ENCODE results near the gene SSBP2.

- TF ChIP-seq CTCF (conservative IDR thresholded peaks at IDR 0.05 in 1 of 2, IDR thresholded peaks at IDR 0.05 in 1 of 2; ENCODE audit: low read depth in 1 of 2, low read length in 2 of 2) (no peak), EZH2 (IDR thresholded peaks at IDR 0.05; ENCODE audit: low read length, missing control alignments) (no peak)
Measured at GRCh38 chr5:81787474-81788242, 36.8 kb upstream of the SSBP2 start.
